GM12891 (cell line): ENCODE data around the gene HDAC9.

ENCODE experiments used
- PAX5 ChIP-seq: IDR thresholded peaks from 2 replicates; pipeline ENCODE4 v1.6.1; 2011; ENCODE audit warnings: low read length, moderate library complexity, mild to moderate bottlenecking; ENCODE audit not compliant: insufficient read depth, severe bottlenecking
- POLR2A ChIP-seq: IDR thresholded peaks from 2 replicates; pipeline ENCODE4 v1.6.1; 2011; ENCODE audit warnings: low read depth, low read length, control low read depth
- POLR2AphosphoS5 ChIP-seq: IDR thresholded peaks from 2 replicates; pipeline ENCODE4 v1.6.1; 2011; ENCODE audit warnings: low read depth, low read length, control low read depth
- POU2F2 ChIP-seq: IDR thresholded peaks from 2 replicates; pipeline ENCODE4 v1.6.1; 2011; ENCODE audit warnings: low read depth, mild to moderate bottlenecking, control low read depth, low read length, moderate library complexity
- SPI1 ChIP-seq: IDR thresholded peaks from 2 replicates; pipeline ENCODE4 v1.6.1; 2011; ENCODE audit warnings: low read depth, low read length, control low read depth
- TAF1 ChIP-seq: IDR thresholded peaks from 2 replicates; pipeline ENCODE4 v1.6.1; 2011; ENCODE audit warnings: low read depth, low read length, control low read depth

GRCh38 chr7:18464830-18465229 is 30.7 kb upstream of the HDAC9 start:
- TF ChIP-seq POLR2A (no peak), TAF1 (no peak), POLR2AphosphoS5 (no peak), PAX5 (no peak), POU2F2 (no peak), SPI1 (no peak)
